HepG2 (cell line): Measurements from ENCODE around the gene PTMA. TPM values are rescaled to one million over a fixed set of nuclear protein-coding genes. Genes with fewer than 3 reads are reported as not detected.
A peak's percentile ranks its signal among the peaks of the same experiment; 100 is the strongest.

Source experiments
- CEBPB ChIP-seq: IDR thresholded peaks from 2 replicates; pipeline ENCODE4 v1.6.1; 2011; ENCODE audit warnings: low read depth, low read length, improper control_type of control experiment, borderline replicate concordance
- GABPB1 ChIP-seq: IDR thresholded peaks from 2 replicates; pipeline ENCODE4 v1.6.1; 2016; ENCODE audit warnings: mild to moderate bottlenecking, missing genetic modification reagents, moderate library complexity, missing compliant biosample characterization
- MAF1 ChIP-seq: sonication (generic); formaldehyde crosslinking; IDR thresholded peaks from 2 replicates; pipeline ENCODE4 v1.5.0; 2020; ENCODE audit warnings: missing genetic modification reagents, borderline replicate concordance
- MEIS2 ChIP-seq: sonication (generic); formaldehyde crosslinking; IDR thresholded peaks from 2 replicates; pipeline ENCODE4 v1.9.0; 2021; ENCODE audit warnings: mild to moderate bottlenecking, missing genetic modification reagents
- NR1H2 ChIP-seq: sonication (generic); formaldehyde crosslinking; IDR thresholded peaks from 2 replicates; pipeline ENCODE4 v1.8.1; 2022; ENCODE audit warnings: low read depth, missing genetic modification reagents, borderline replicate concordance
- ONECUT2 ChIP-seq: sonication (generic); formaldehyde crosslinking; IDR thresholded peaks from 2 replicates; pipeline ENCODE4 v1.4.0; 2020; ENCODE audit warnings: missing genetic modification reagents
- SCMH1 ChIP-seq: sonication (generic); formaldehyde crosslinking; IDR thresholded peaks from 2 replicates; pipeline ENCODE4 v1.9.0; 2021; ENCODE audit warnings: missing genetic modification reagents, mild to moderate bottlenecking, borderline replicate concordance
- SP1 ChIP-seq, 2 experiments: fragments of 450-650 bp in 1 of 2; sonication (generic) in 1 of 2; formaldehyde crosslinking in 1 of 2; IDR thresholded peaks; 2 replicates each; pipeline versions ENCODE4 v1.4.0 to v1.6.1; 2016 to 2020; ENCODE audit warnings: missing genetic modification reagents in 1 of 2
- TAF15 ChIP-seq: fragments of 200-400 bp; formaldehyde crosslinking; IDR thresholded peaks from one replicate; pipeline ENCODE4 v1.6.1; 2018; ENCODE audit warnings: mild to moderate bottlenecking, low read depth, low read length; ENCODE audit not compliant: poor library complexity, severe bottlenecking
- YY1 ChIP-seq: IDR thresholded peaks from 2 replicates; pipeline ENCODE4 v1.6.1; 2011; ENCODE audit warnings: low read length, low read depth, moderate library complexity, mild to moderate bottlenecking; ENCODE audit not compliant: insufficient read depth, insufficient replicate concordance
- ZNF10 ChIP-seq: sonication (generic); formaldehyde crosslinking; IDR thresholded peaks from 2 replicates; pipeline ENCODE4 v1.4.0; 2020; ENCODE audit warnings: mild to moderate bottlenecking, low read depth, missing genetic modification reagents, borderline replicate concordance
- ZNF20 ChIP-seq: sonication (generic); formaldehyde crosslinking; IDR thresholded peaks from 2 replicates; pipeline ENCODE4 v1.4.0; 2020; ENCODE audit warnings: mild to moderate bottlenecking, moderate library complexity, missing genetic modification reagents
- ZNF552 ChIP-seq: sonication (generic); formaldehyde crosslinking; IDR thresholded peaks from 2 replicates; pipeline ENCODE4 v1.9.0; 2022; ENCODE audit warnings: missing genetic modification reagents, mild to moderate bottlenecking, borderline replicate concordance
- ZNF556 ChIP-seq: sonication (generic); formaldehyde crosslinking; IDR thresholded peaks from 2 replicates; pipeline ENCODE4 v1.4.0; 2020; ENCODE audit warnings: mild to moderate bottlenecking, missing genetic modification reagents, borderline replicate concordance
- ZNF678 ChIP-seq: sonication (generic); formaldehyde crosslinking; IDR thresholded peaks from 2 replicates; pipeline ENCODE4 v1.4.0; 2020; ENCODE audit warnings: mild to moderate bottlenecking, missing genetic modification reagents
- ZNF841 ChIP-seq: sonication (generic); formaldehyde crosslinking; IDR thresholded peaks from 2 replicates; pipeline ENCODE4 v1.8.1; 2023; ENCODE audit warnings: missing genetic modification reagents, borderline replicate concordance
- ZSCAN31 ChIP-seq: sonication (generic); formaldehyde crosslinking; IDR thresholded peaks from 2 replicates; pipeline ENCODE4 v1.5.0; 2020; ENCODE audit warnings: low read depth, mild to moderate bottlenecking, missing genetic modification reagents
- polyA plus RNA-seq, 8 experiments: library from polyadenylated mRNA; depleted of rRNA in 3 of 8; stranded (reverse) in 7 of 8; unstranded in 1 of 8; fragments of >200 nt; fragmentation: Illumina TruSeq in 4 of 8; extraction: Trizol in 4 of 8; gene quantifications; 2 replicates each; pipeline versions ENCODE4 v1.2.1 to v1.2.3, GENCODE V29; 2011 to 2016; ENCODE audit warnings: low read depth in 4 of 8, missing spikeins in 1 of 8, mixed read lengths in 1 of 8; ENCODE audit not compliant: insufficient read depth in 1 of 8
- total RNA-seq, 5 experiments: library from RNA; depleted of rRNA; stranded (reverse); fragments of >200 nt; fragmentation: Illumina TruSeq; extraction: Trizol; gene quantifications; 2 replicates each; pipeline ENCODE4 v1.2.3, GENCODE V29; 2016; ENCODE audit warnings: low read depth in 1 of 5
- TF ChIP-seq, protein P1 (sequence below): IDR thresholded peaks from 2 replicates; pipeline ENCODE4 v1.6.1; 2016; ENCODE audit warnings: missing biosample characterization, missing genetic modification reagents, low read depth
- TF ChIP-seq, protein P2 (sequence below): sonication (generic); formaldehyde crosslinking; IDR thresholded peaks from 2 replicates; pipeline ENCODE4 v1.4.0; 2020; ENCODE audit warnings: missing genetic modification reagents, mild to moderate bottlenecking, borderline replicate concordance
- TF ChIP-seq, protein P3 (sequence below): sonication (generic); formaldehyde crosslinking; IDR thresholded peaks from 2 replicates; pipeline ENCODE4 v1.4.0; 2020; ENCODE audit warnings: missing genetic modification reagents
- TF ChIP-seq, protein P4 (sequence below): sonication (generic); formaldehyde crosslinking; IDR thresholded peaks from 2 replicates; pipeline ENCODE4 v1.4.0; 2020; ENCODE audit warnings: missing genetic modification reagents, borderline replicate concordance

The PTMA gene
- total and polyA plus RNA-seq, 2 of the 13 experiments (the other 11 are each of a cell fraction or from before 2014, with no cell fraction given), result 190 to 1,086 TPM

DNA sequence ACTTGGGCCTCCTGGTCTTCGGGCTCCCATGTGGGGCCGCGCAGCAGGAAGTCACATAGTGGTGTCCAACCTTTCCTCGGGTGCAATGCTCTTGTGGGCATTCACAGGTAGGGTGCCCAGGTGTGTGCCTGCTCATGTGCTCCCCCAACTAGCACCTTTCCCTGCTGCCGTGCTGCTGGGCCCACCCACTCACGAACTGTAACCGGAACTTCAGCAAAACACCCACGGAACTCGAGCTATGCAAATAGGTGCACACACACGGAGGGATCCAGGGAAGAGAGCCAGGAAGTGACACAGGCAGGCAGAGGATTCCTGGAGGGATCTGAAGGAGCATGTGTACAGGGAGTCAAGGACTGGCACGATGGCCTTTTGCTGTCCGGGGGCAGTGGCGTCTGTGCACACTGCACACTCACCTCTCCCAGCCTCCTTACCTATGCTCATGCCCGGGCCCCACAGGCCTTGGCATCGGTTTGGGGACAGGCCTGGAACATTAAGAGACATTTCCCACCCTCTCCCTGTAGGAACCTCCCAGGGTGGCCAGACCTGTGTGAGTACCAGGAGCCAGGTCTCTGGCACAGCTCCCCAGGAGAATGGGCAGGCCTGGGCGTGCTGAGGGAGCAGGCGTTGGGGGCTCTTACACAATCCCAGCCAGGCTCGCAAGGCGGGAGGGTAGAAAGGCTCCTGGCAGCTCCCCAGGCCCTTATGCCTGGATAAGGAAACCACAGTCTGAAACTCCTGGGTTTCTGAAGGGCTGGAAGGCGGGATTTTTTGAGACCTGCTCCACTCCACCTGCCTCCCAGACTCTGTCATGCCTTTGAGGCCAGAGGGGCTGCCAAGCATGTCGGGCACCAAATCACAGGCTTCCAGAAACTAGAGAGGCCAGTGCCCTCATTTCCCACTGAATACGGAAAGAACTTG lies 6.6 kb upstream of the PTMA start (continued):
- TF ChIP-seq ZNF678 (no peak), MEIS2 (CRISPR knock-in tag) (no peak), ZNF10 (no peak), ZNF556 (CRISPR knock-in tag) (peak; percentile 30; the same call in 1 of the 2 replicates), YY1 (no peak), NR1H2 (CRISPR knock-in tag) (no peak), ONECUT2 (CRISPR knock-in tag) (no peak), ZNF841 (CRISPR knock-in tag) (no peak), CEBPB (peak; percentile 89), SCMH1 (no peak), SP1 (IDR thresholded peaks at IDR 0.05) (no peak), SP1 (CRISPR knock-in tag; IDR thresholded peaks at IDR 0.05) (no peak), ZNF552 (CRISPR knock-in tag) (peak; percentile 57; the same call in 1 of the 2 replicates), MAF1 (CRISPR knock-in tag) (no peak), TAF15 (no peak), ZNF20 (CRISPR knock-in tag) (no peak), ZSCAN31 (peak; percentile 38; the same call in 1 of the 2 replicates), GABPB1 (peak; percentile 91)
- TF ChIP-seq, protein P1, sequence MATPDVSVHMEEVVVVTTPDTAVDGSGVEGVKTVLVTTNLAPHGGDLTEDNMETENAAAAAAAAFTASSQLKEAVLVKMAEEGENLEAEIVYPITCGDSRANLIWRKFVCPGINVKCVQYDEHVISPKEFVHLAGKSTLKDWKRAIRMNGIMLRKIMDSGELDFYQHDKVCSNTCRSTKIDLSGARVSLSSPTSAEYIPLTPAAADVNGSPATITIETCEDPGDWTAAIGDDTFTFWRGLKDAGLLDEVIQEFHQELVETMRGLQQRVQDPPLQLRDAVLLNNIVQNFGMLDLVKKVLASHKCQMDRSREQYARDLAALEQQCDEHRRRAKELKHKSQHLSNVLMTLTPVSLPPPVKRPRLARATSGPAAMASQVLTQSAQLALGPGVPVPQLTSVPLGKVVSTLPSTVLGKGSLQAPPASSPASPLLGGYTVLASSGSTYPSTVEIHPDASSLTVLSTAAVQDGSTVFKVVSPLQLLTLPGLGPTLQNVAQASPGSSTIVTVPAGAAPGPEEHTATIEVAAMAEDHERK (CRISPR knock-in tag), result no peak
- TF ChIP-seq, protein P2, sequence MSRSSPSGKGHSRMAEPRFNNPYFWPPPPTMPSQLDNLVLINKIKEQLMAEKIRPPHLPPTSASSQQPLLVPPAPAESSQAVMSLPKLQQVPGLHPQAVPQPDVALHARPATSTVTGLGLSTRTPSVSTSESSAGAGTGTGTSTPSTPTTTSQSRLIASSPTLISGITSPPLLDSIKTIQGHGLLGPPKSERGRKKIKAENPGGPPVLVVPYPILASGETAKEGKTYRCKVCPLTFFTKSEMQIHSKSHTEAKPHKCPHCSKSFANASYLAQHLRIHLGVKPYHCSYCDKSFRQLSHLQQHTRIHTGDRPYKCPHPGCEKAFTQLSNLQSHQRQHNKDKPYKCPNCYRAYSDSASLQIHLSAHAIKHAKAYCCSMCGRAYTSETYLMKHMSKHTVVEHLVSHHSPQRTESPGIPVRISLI, result no peak
- TF ChIP-seq, protein P3, sequence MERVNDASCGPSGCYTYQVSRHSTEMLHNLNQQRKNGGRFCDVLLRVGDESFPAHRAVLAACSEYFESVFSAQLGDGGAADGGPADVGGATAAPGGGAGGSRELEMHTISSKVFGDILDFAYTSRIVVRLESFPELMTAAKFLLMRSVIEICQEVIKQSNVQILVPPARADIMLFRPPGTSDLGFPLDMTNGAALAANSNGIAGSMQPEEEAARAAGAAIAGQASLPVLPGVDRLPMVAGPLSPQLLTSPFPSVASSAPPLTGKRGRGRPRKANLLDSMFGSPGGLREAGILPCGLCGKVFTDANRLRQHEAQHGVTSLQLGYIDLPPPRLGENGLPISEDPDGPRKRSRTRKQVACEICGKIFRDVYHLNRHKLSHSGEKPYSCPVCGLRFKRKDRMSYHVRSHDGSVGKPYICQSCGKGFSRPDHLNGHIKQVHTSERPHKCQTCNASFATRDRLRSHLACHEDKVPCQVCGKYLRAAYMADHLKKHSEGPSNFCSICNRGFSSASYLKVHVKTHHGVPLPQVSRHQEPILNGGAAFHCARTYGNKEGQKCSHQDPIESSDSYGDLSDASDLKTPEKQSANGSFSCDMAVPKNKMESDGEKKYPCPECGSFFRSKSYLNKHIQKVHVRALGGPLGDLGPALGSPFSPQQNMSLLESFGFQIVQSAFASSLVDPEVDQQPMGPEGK (CRISPR knock-in tag), result 0 out of 2 replicates have a peak, but pooled peaks have one; percentile 56
- TF ChIP-seq, protein P4, sequence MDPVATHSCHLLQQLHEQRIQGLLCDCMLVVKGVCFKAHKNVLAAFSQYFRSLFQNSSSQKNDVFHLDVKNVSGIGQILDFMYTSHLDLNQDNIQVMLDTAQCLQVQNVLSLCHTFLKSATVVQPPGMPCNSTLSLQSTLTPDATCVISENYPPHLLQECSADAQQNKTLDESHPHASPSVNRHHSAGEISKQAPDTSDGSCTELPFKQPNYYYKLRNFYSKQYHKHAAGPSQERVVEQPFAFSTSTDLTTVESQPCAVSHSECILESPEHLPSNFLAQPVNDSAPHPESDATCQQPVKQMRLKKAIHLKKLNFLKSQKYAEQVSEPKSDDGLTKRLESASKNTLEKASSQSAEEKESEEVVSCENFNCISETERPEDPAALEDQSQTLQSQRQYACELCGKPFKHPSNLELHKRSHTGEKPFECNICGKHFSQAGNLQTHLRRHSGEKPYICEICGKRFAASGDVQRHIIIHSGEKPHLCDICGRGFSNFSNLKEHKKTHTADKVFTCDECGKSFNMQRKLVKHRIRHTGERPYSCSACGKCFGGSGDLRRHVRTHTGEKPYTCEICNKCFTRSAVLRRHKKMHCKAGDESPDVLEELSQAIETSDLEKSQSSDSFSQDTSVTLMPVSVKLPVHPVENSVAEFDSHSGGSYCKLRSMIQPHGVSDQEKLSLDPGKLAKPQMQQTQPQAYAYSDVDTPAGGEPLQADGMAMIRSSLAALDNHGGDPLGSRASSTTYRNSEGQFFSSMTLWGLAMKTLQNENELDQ (CRISPR knock-in tag), result no peak
